ENCODE measurements around the gene KCND2. TPM values are rescaled to one million over a fixed set of nuclear protein-coding genes. Genes with fewer than 3 reads are reported as not detected.

Gene KCND2
- total RNA-seq, 1 donor from 2014 or later, result 2.9 TPM

DNA sequence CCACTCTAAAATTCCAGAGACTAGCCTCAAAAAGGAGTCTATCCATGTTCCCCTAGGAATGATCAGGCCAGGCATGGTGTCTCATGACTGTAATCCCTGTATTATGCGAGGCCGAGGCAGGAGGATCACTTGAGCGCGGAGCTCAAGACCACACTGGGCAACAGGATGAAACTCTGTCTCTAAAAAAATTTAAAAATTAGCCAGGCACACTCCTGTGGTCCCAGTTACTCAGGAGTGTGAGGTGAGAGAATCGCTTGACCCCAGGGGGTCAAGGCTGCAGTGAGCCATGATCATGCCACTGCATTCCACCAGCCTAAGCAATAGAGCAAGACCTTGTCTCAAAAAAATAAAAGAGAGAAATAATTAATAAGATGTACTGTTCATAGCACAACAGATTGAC is 256.8 kb downstream of the KCND2 start:
- peaks cover 7% of the 10 kb centered on the region for H3K4me1 ChIP-seq
- no peak for TF ChIP-seq EZH2phosphoT487 (IDR thresholded peaks at IDR 0.05)
- TF ChIP-seq, protein P1, sequence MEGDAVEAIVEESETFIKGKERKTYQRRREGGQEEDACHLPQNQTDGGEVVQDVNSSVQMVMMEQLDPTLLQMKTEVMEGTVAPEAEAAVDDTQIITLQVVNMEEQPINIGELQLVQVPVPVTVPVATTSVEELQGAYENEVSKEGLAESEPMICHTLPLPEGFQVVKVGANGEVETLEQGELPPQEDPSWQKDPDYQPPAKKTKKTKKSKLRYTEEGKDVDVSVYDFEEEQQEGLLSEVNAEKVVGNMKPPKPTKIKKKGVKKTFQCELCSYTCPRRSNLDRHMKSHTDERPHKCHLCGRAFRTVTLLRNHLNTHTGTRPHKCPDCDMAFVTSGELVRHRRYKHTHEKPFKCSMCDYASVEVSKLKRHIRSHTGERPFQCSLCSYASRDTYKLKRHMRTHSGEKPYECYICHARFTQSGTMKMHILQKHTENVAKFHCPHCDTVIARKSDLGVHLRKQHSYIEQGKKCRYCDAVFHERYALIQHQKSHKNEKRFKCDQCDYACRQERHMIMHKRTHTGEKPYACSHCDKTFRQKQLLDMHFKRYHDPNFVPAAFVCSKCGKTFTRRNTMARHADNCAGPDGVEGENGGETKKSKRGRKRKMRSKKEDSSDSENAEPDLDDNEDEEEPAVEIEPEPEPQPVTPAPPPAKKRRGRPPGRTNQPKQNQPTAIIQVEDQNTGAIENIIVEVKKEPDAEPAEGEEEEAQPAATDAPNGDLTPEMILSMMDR (IDR thresholded peaks at IDR 0.05), result no peak
- no peak for TF ChIP-seq EZH2 (IDR thresholded peaks at IDR 0.05)
- no peaks in the 10 kb centered on the region for H3K36me3 ChIP-seq
- no peak overlapping the region for H2AFZ ChIP-seq (replicated peaks)
- H3K27ac ChIP-seq, result no peak overlapping the region
- Mint-ChIP-seq H3K9me3 (no peaks in the 10 kb centered on the region), H3K4me1 (peaks cover 10% of the 10 kb centered on the region), H3K4me3 (no peak overlapping the region), H3K36me3 (no peaks in the 10 kb centered on the region), H3K27ac (no peak overlapping the region), H3K27me3 (ENCODE audit: insufficient read depth, low read depth) (no peaks in the 10 kb centered on the region)
- no peaks in the 10 kb centered on the region for H3K79me2 ChIP-seq (ENCODE audit: low read depth)
- H3K4me2 ChIP-seq, result no peak overlapping the region
- H4K20me1 ChIP-seq (ENCODE audit: low read depth), result no peaks in the 10 kb centered on the region
- H3F3A ChIP-seq (ENCODE audit: low read depth), result no peaks in the 10 kb centered on the region
- no peak overlapping the region for H3K9ac ChIP-seq
- H3K9me3 ChIP-seq (ENCODE audit: low read depth), result no peaks in the 10 kb centered on the region
- H3K4me3 ChIP-seq, result no peak overlapping the region
- no peaks in the 10 kb centered on the region for H3K27me3 ChIP-seq
- no peak for DNase-seq (ENCODE audit: low spot score)

DNA sequence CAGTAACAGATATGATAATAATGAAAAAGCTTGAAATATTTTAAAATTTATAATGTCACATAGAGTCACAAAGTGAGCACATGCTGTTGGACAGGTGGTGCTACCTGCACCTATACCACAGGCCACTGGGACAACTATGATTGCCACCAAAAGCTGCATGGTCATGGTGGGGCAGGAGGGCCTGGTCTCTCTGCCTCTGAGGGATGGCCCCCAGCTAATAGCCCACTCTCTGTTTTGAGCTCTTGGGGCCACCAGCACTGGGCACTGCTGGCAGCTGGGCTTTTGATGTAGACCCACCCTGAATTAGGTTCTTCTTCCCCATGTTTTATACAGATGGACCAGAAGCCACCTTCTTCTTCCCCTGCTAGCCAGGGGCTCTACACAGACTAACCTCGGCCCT is 265.4 kb downstream of the KCND2 start:
- no peak for DNase-seq (ENCODE audit: low spot score)
- no peak overlapping the region for H3K4me2 ChIP-seq
- H3K79me2 ChIP-seq (ENCODE audit: low read depth), result no peaks in the 10 kb centered on the region
- H3K4me1 Mint-ChIP-seq, result no peaks in the 10 kb centered on the region
- H3K9me3 ChIP-seq (ENCODE audit: low read depth), result no peaks in the 10 kb centered on the region
- no peak overlapping the region for H3K27ac Mint-ChIP-seq
- no peaks in the 10 kb centered on the region for H3K36me3 ChIP-seq
- no peaks in the 10 kb centered on the region for H3K36me3 Mint-ChIP-seq
- no peak overlapping the region for H3K9ac ChIP-seq
- no peak overlapping the region for H3K4me3 Mint-ChIP-seq
- H3K27ac ChIP-seq, result no peak overlapping the region
- H3K27me3 Mint-ChIP-seq (ENCODE audit: insufficient read depth, low read depth), result no peaks in the 10 kb centered on the region
- no peak overlapping the region for H2AFZ ChIP-seq (replicated peaks)
- H3K4me3 ChIP-seq, result no peak overlapping the region
- H3K4me1 ChIP-seq, result no peaks in the 10 kb centered on the region
- TF ChIP-seq EZH2 (IDR thresholded peaks at IDR 0.05) (no peak), EZH2phosphoT487 (IDR thresholded peaks at IDR 0.05) (no peak)
- TF ChIP-seq, protein P1 (IDR thresholded peaks at IDR 0.05), result no peak
- no peaks in the 10 kb centered on the region for H4K20me1 ChIP-seq (ENCODE audit: low read depth)
- H3K27me3 ChIP-seq, result no peaks in the 10 kb centered on the region
- H3F3A ChIP-seq (ENCODE audit: low read depth), result no peaks in the 10 kb centered on the region
- no peaks in the 10 kb centered on the region for H3K9me3 Mint-ChIP-seq

DNA sequence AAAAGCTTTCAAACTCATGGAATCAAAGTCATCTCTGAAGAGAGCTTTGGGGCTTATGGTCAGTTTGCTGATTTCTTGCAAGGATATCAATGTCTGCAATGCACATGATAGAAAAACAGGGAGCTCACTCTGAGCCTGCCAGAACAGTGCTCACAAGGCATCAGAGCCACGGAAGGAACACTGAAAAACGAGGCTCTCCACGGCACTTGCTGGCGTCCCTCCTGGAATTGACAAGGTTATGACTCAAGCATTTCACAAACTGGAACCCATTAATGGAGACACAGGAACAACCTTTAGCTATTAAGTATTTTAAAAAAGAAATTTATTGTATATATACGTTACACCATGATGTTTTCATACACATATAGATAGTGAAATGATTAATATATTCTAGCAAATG is 266.3 kb downstream of the KCND2 start:
- H3K36me3 Mint-ChIP-seq, result no peaks in the 10 kb centered on the region
- Histone ChIP-seq H3K4me3 (no peak overlapping the region), H2AFZ (replicated peaks) (no peak overlapping the region), H3K9me3 (ENCODE audit: low read depth) (no peaks in the 10 kb centered on the region), H3K4me2 (no peak overlapping the region), H3K4me1 (no peaks in the 10 kb centered on the region), H3K27me3 (no peaks in the 10 kb centered on the region), H3K27ac (no peak overlapping the region), H3F3A (ENCODE audit: low read depth) (no peaks in the 10 kb centered on the region), H4K20me1 (ENCODE audit: low read depth) (no peaks in the 10 kb centered on the region), H3K36me3 (no peaks in the 10 kb centered on the region), H3K79me2 (ENCODE audit: low read depth) (no peaks in the 10 kb centered on the region), H3K9ac (no peak overlapping the region)
- TF ChIP-seq EZH2 (IDR thresholded peaks at IDR 0.05), result no peak
- TF ChIP-seq EZH2phosphoT487 (IDR thresholded peaks at IDR 0.05), result no peak
- TF ChIP-seq, protein P1 (IDR thresholded peaks at IDR 0.05), result no peak
- DNase-seq (ENCODE audit: low spot score), result no peak
- no peak overlapping the region for H3K4me3 Mint-ChIP-seq
- no peak overlapping the region for H3K27ac Mint-ChIP-seq
- no peaks in the 10 kb centered on the region for H3K4me1 Mint-ChIP-seq
- H3K9me3 Mint-ChIP-seq, result no peaks in the 10 kb centered on the region
- H3K27me3 Mint-ChIP-seq (ENCODE audit: insufficient read depth, low read depth), result no peaks in the 10 kb centered on the region
